B cell (primary cell): ENCODE measurements around the gene ARMH3. TPM values are rescaled to one million over a fixed set of nuclear protein-coding genes. Genes with fewer than 3 reads are reported as not detected.
A peak's percentile ranks its signal among the peaks of the same experiment; 100 is the strongest.

Experiments
- ATAC-seq: fragments of 200-7000 bp; cut with Tn5 transposase; one replicate; pipeline ENCODE4 v1.10.0; 2021; ENCODE audit warnings: low read depth, mild to moderate bottlenecking, moderate number of reproducible peaks, moderate library complexity
- CTCF ChIA-PET: fragments of 350-600 bp; sonication (Branson Sonifier 250); formaldehyde crosslinking; loops from one replicate; lab custom pipeline; 2021; ENCODE audit warnings: antibody characterized with exemption, inconsistent platforms; lab: Charles Lee
- POLR2A ChIA-PET: fragments of 350-600 bp; sonication (Branson Sonifier 250); formaldehyde crosslinking; loops from one replicate; lab custom pipeline; 2021; ENCODE audit warnings: antibody characterized with exemption; lab: Charles Lee
- DNase-seq: peaks from one replicate; pipeline ENCODE4 v3.0.0; 2013
- H2AFZ ChIP-seq: 2 replicates; pipeline ENCODE4 v1.6.1; 2012; ENCODE audit warnings: mild to moderate bottlenecking, low read depth, low read length; ENCODE audit not compliant: insufficient read depth, poor library complexity, severe bottlenecking
- H3K27ac ChIP-seq, 2 donors: 1 replicate in 1 of 2; 2 replicates in 1 of 2; pipeline ENCODE4 v1.5.1; 2012 to 2013; ENCODE audit warnings: low read length in 2 of 2, mild to moderate bottlenecking in 2 of 2, moderate library complexity in 1 of 2
- H3K27me3 ChIP-seq, 4 experiments: fragments of 200-600 bp in 1 of 4; sonication (generic) in 1 of 4; replicated peaks in 1 of 4; 1 replicate in 2 of 4; 2 replicates in 2 of 4; pipeline versions ENCODE4 v1.6.1 to v1.7.0; 2013 to 2016; ENCODE audit warnings: low read length in 3 of 4, mild to moderate bottlenecking in 2 of 4, mixed read lengths in 1 of 4, moderate library complexity in 1 of 4; ENCODE audit not compliant: insufficient read depth in 4 of 4, control insufficient read depth in 3 of 4; ENCODE audit errors: control extremely low read depth in 1 of 4
- H3K36me3 ChIP-seq, 2 experiments: replicated peaks in 1 of 2; 1 replicate in 1 of 2; 2 replicates in 1 of 2; pipeline versions ENCODE4 v1.6.1 to v1.7.1; 2013; ENCODE audit warnings: low read length in 1 of 2; ENCODE audit not compliant: insufficient read depth in 2 of 2, control insufficient read depth in 1 of 2; ENCODE audit errors: control extremely low read depth in 1 of 2, extremely low read depth in 1 of 2
- H3K4me1 ChIP-seq, 2 donors: fragments of 200-600 bp in 1 of 2; sonication (generic) in 1 of 2; 1 replicate in 1 of 2; 2 replicates in 1 of 2; pipeline versions ENCODE4 v1.5.1 to v1.6.1; 2013 to 2017; ENCODE audit warnings: low read length in 2 of 2; ENCODE audit not compliant: control insufficient read depth in 2 of 2, insufficient read depth in 2 of 2
- H3K4me2 ChIP-seq: replicated peaks from 2 replicates; pipeline ENCODE3; 2012; ENCODE audit warnings: mild to moderate bottlenecking, low read depth, low read length; ENCODE audit not compliant: poor library complexity, severe bottlenecking
- H3K4me3 ChIP-seq, 5 experiments: fragments of 200-600 bp in 1 of 5; sonication (generic) in 1 of 5; 1 replicate in 3 of 5; 2 replicates in 2 of 5; pipeline versions ENCODE4 v1.5.1 to v1.7.0; 2011 to 2016; ENCODE audit warnings: low read length in 4 of 5, mild to moderate bottlenecking in 4 of 5, low read depth in 2 of 5, control low read depth in 1 of 5, moderate library complexity in 1 of 5; ENCODE audit not compliant: insufficient read depth in 1 of 5; ENCODE audit errors: control extremely low read depth in 1 of 5, extremely low read depth in 1 of 5
- H3K79me2 ChIP-seq: fragments of 200-600 bp; sonication (generic); one replicate; pipeline ENCODE4 v1.6.0; 2016; ENCODE audit warnings: low read length; ENCODE audit not compliant: control insufficient read depth, insufficient read depth
- H3K9ac ChIP-seq: fragments of 200-600 bp; sonication (generic); 2 replicates; pipeline ENCODE4 v1.6.1; 2017; ENCODE audit warnings: mild to moderate bottlenecking, low read length, moderate library complexity
- H3K9me3 ChIP-seq, 3 donors: one replicate each; pipeline versions ENCODE4 v1.6.1 to v1.7.1; 2013; ENCODE audit warnings: low read length in 2 of 3; ENCODE audit not compliant: control insufficient read depth in 2 of 3, insufficient read depth in 1 of 3; ENCODE audit errors: control extremely low read depth in 1 of 3
- H4K20me1 ChIP-seq: 2 replicates; pipeline ENCODE4 v1.6.0; 2012; ENCODE audit warnings: mild to moderate bottlenecking, low read length; ENCODE audit not compliant: insufficient read depth, control insufficient read depth, poor library complexity, severe bottlenecking
- H3K27ac Mint-ChIP-seq: one replicate; pipeline ENCODE4 v1.8.0; 2021; ENCODE audit warnings: mixed read lengths
- H3K27me3 Mint-ChIP-seq: one replicate; pipeline ENCODE4 v1.8.0; 2021; ENCODE audit warnings: mixed read lengths
- H3K4me1 Mint-ChIP-seq: one replicate; pipeline ENCODE4 v1.8.0; 2021; ENCODE audit warnings: mixed read lengths
- H3K4me3 Mint-ChIP-seq: one replicate; pipeline ENCODE4 v1.8.0; 2021; ENCODE audit warnings: mixed read lengths
- H3K9me3 Mint-ChIP-seq: one replicate; pipeline ENCODE4 v1.8.0; 2022; ENCODE audit warnings: mixed read lengths; ENCODE audit not compliant: insufficient read depth
- EZH2 ChIP-seq: IDR thresholded peaks from 2 replicates; pipeline ENCODE4 v1.6.1; 2012; ENCODE audit warnings: borderline replicate concordance, low read depth, mild to moderate bottlenecking, moderate library complexity, low read length; ENCODE audit not compliant: insufficient read depth, poor library complexity, severe bottlenecking
- WGBS: methylation state at CpG from one replicate; pipeline ENCODE4 v1.1.5; 2013; ENCODE audit warnings: missing lambda C conversion rate; ENCODE audit not compliant: insufficient coverage; 5-methylcytosine and 5-hydroxymethylcytosine counted together
- intact Hi-C: fragments of 100-400 bp; cut with micrococcal nuclease; formaldehyde crosslinking; loops from one replicate; pipeline ENCODE4 v1.10.0; 2022
- polyA plus RNA-seq: library from polyadenylated mRNA; depleted of rRNA; stranded (reverse); fragments of >200 nt; gene quantifications from 2 replicates; pipeline ENCODE4 v1.2.3, GENCODE V29; 2012
- total RNA-seq, 2 donors: library from RNA; stranded (reverse); fragments of 120-200 nt in 1 of 2; gene quantifications; 1 replicate in 1 of 2; 2 replicates in 1 of 2; pipeline versions ENCODE4 v1.2.3 to v1.2.4, GENCODE V29; 2013 to 2022
- TF ChIP-seq, protein P1 (sequence below): fragments of 200-600 bp; IDR thresholded peaks from one replicate; pipeline ENCODE4 v1.8.0; 2022; ENCODE audit warnings: antibody characterized with exemption, mild to moderate bottlenecking

ARMH3 gene
- total and polyA plus RNA-seq, 2 donors (not counting 1 experiment from before 2014, with no cell fraction given), result 33.4 to 40.7 TPM

DNA sequence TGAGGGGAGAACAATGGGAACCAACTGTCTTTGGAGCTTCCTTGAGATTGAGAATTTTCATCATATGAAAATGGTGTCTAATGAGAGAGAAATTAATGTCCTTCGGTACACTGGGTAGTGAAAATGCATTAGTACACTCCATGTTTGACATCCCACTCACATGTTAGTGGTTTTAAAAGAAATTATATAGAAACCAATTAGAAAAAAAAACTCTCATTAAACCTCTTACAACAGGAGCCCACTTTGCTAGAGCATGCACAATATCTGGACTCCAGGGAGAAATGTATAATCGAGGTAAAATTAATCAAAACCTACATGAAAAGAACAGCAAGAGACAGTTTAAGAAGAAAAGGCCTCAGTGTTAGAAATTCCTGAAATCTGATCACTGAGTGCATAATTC lies 133.1 kb downstream of the ARMH3 start:
- peaks cover 7 to 11% of the 10 kb centered on the region in 2 donors for H3K4me1 ChIP-seq
- Mint-ChIP-seq H3K27me3 (no peaks in the 10 kb centered on the region), H3K4me3 (no peak overlapping the region), H3K27ac (no peak overlapping the region), H3K9me3 (no peaks in the 10 kb centered on the region), H3K4me1 (peaks cover 36% of the 10 kb centered on the region)
- ChIA-PET CTCF (interaction anchor here (0.6 to 2.8 kb wide), 3 partner anchors 13 to 87 kb away, joined by 3 to 10 read pairs (median 6); no protein-coding TSS in a partner anchor), POLR2A (interaction anchor here (0.6 kb wide), 1 partner anchor 84 kb away, joined by 3 read pairs; no protein-coding TSS in a partner anchor)
- peaks cover 3 to 10% of the 10 kb centered on the region in 2 experiments for H3K36me3 ChIP-seq
- H3K9me3 ChIP-seq, result no peaks in the 10 kb centered on the region
- DNase-seq (no peak), ATAC-seq (no peak)
- TF ChIP-seq, protein P1, sequence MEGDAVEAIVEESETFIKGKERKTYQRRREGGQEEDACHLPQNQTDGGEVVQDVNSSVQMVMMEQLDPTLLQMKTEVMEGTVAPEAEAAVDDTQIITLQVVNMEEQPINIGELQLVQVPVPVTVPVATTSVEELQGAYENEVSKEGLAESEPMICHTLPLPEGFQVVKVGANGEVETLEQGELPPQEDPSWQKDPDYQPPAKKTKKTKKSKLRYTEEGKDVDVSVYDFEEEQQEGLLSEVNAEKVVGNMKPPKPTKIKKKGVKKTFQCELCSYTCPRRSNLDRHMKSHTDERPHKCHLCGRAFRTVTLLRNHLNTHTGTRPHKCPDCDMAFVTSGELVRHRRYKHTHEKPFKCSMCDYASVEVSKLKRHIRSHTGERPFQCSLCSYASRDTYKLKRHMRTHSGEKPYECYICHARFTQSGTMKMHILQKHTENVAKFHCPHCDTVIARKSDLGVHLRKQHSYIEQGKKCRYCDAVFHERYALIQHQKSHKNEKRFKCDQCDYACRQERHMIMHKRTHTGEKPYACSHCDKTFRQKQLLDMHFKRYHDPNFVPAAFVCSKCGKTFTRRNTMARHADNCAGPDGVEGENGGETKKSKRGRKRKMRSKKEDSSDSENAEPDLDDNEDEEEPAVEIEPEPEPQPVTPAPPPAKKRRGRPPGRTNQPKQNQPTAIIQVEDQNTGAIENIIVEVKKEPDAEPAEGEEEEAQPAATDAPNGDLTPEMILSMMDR, result no peak
- no peak for TF ChIP-seq EZH2
- peaks cover 13% of the 10 kb centered on the region for H3K79me2 ChIP-seq
- peak overlapping the region in 1 of 2 donors; percentile 29 for H3K27ac ChIP-seq
- H3K4me3 ChIP-seq, result no peak overlapping the region
- H4K20me1 ChIP-seq, result no peaks in the 10 kb centered on the region
- H3K4me2 ChIP-seq, result peak overlapping the region; percentile 36
- H3K27me3 ChIP-seq, result no peaks in the 10 kb centered on the region
- no CpG with 5 or more reads among the region's 2 CpGs for WGBS
- H2AFZ ChIP-seq, result no peak overlapping the region
- intact Hi-C loops, result no loop called here
- H3K9ac ChIP-seq, result no peak overlapping the region

DNA sequence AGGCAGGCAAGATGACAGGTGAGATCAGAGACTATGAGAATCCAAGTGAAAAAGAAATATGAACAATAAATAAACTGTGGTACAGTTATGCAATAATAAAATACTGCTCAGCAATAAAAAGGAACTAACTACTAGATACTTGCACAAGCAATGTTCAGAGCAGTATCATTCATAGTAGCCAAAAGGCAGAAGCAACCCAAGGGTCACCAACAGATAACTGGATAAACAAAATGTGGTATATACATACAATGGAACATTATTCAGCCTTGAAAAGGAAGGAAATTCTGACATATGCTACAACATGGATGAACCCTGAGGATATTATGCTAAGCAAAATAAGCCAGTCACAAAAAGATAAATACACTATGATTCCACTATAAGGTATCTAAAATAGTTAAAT lies 135.4 kb downstream of the ARMH3 start:
- H3K9me3 Mint-ChIP-seq, result no peaks in the 10 kb centered on the region
- no peak overlapping the region for H3K27ac Mint-ChIP-seq
- peaks cover 13% of the 10 kb centered on the region for H3K79me2 ChIP-seq
- ChIA-PET POLR2A (no interaction called here), CTCF (interaction anchor here (1.1 kb wide), 1 partner anchor 89 kb away, joined by 3 read pairs; no protein-coding TSS in a partner anchor)
- no peaks in the 10 kb centered on the region for H3K27me3 ChIP-seq
- H3K4me1 Mint-ChIP-seq, result peaks cover 44% of the 10 kb centered on the region
- H3K4me2 ChIP-seq, result no peak overlapping the region
- H4K20me1 ChIP-seq, result no peaks in the 10 kb centered on the region
- no peak overlapping the region for H3K4me3 ChIP-seq
- intact Hi-C loops, result no loop called here
- peaks cover 7 to 11% of the 10 kb centered on the region in 2 donors for H3K4me1 ChIP-seq
- ATAC-seq (no peak), DNase-seq (no peak)
- H2AFZ ChIP-seq, result no peak overlapping the region
- H3K36me3 ChIP-seq, result peaks cover 3% of the 10 kb centered on the region in 2 experiments
- H3K4me3 Mint-ChIP-seq, result no peak overlapping the region
- no peaks in the 10 kb centered on the region for H3K27me3 Mint-ChIP-seq
- no peak overlapping the region for H3K9ac ChIP-seq
- TF ChIP-seq EZH2, result no peak
- TF ChIP-seq, protein P1, result no peak
- no peaks in the 10 kb centered on the region for H3K9me3 ChIP-seq
- H3K27ac ChIP-seq, result no peak overlapping the region
